ENCODE data around the gene SVEP1. TPM values are rescaled to one million over a fixed set of nuclear protein-coding genes. Genes with fewer than 3 reads are reported as not detected.

SVEP1 gene
- polyA plus RNA-seq, 3 donors = 3.8 to 46.7 (median 12.3) TPM

- whole genome bisulfite sequencing, 3 donors = 74 to 94% (median 91%) methylated on average over 3 of the region's 3 CpGs
- H3K27ac ChIP-seq (ENCODE audit: low read depth, low read length) = no peak overlapping the region
Measured at GRCh38 chr9:110465190-110465589, 114.4 kb downstream of the SVEP1 start.

GRCh38 chr9:110464321-110464720 is 115.2 kb downstream of the SVEP1 start:
- no peak overlapping the region for H3K27ac ChIP-seq (ENCODE audit: low read depth, low read length)
- 81 to 91% (median 86%) methylated on average over 1 of the region's 1 CpG for WGBS, 3 donors

GRCh38 chr9:110463499-110463898 is 116.0 kb downstream of the SVEP1 start:
- H3K27ac ChIP-seq (ENCODE audit: low read depth, low read length) = no peak overlapping the region
- 74% methylated on average over 3 of the region's 3 CpGs for WGBS, 3 donors

- H3K27ac ChIP-seq (ENCODE audit: low read depth, low read length) = no peak overlapping the region
- WGBS, 3 donors = 56 to 80% (median 74%) methylated on average over 3 of the region's 3 CpGs
Measured at GRCh38 chr9:110457245-110457644, 122.3 kb downstream of the SVEP1 start.

GRCh38 chr9:110456681-110457080 is 122.9 kb downstream of the SVEP1 start:
- 0 to 54% (median 34%) methylated on average over 1 of the region's 1 CpG for WGBS, 3 donors

GRCh38 chr9:110455860-110456259 is 123.7 kb downstream of the SVEP1 start:
- H3K27ac ChIP-seq (ENCODE audit: low read depth, low read length) = no peak overlapping the region

More at GRCh38 chr9:110456681-110457080, 122.9 kb downstream of the SVEP1 start:
- no peak overlapping the region for H3K27ac ChIP-seq (ENCODE audit: low read depth, low read length)

- 31 to 37% (median 33%) methylated on average over 3 of the region's 3 CpGs for WGBS, 3 donors
- H3K27ac ChIP-seq (ENCODE audit: low read depth, low read length) = no peak overlapping the region
Measured at GRCh38 chr9:110452227-110452801, 127.2 kb downstream of the SVEP1 start.

GRCh38 chr9:110451726-110452125 is 127.8 kb downstream of the SVEP1 start:
- no peak overlapping the region for H3K27ac ChIP-seq (ENCODE audit: low read depth, low read length)
- whole genome bisulfite sequencing, 3 donors = 25 to 29% (median 28%) methylated on average over 2 of the region's 2 CpGs

- H3K27ac ChIP-seq (ENCODE audit: low read depth, low read length) = no peak overlapping the region
Measured at GRCh38 chr9:110447476-110447875, 132.1 kb downstream of the SVEP1 start.

- H3K27ac ChIP-seq (ENCODE audit: low read depth, low read length) = no peak overlapping the region
Measured at GRCh38 chr9:110446171-110446570, 133.4 kb downstream of the SVEP1 start.

GRCh38 chr9:110444911-110445310 is 134.6 kb downstream of the SVEP1 start:
- WGBS, 3 donors = 64 to 71% (median 68%) methylated on average over 6 of the region's 6 CpGs

GRCh38 chr9:110443866-110444220 is 135.7 kb downstream of the SVEP1 start:
- no peak overlapping the region for H3K27ac ChIP-seq (ENCODE audit: low read depth, low read length)

More at GRCh38 chr9:110444911-110445310, 134.6 kb downstream of the SVEP1 start:
- H3K27ac ChIP-seq (ENCODE audit: low read depth, low read length) = no peak overlapping the region

- no peak overlapping the region for H3K27ac ChIP-seq (ENCODE audit: low read depth, low read length)
- WGBS, 3 donors = 19 to 47% (median 41%) methylated on average over 3 of the region's 3 CpGs
Measured at GRCh38 chr9:110443146-110443865, 136.2 kb downstream of the SVEP1 start.

GRCh38 chr9:110440796-110441195 is 138.7 kb downstream of the SVEP1 start:
- 68 to 79% (median 77%) methylated on average over 3 of the region's 3 CpGs for WGBS, 3 donors
- H3K27ac ChIP-seq (ENCODE audit: low read depth, low read length) = no peak overlapping the region

- H3K27ac ChIP-seq (ENCODE audit: low read depth, low read length) = no peak overlapping the region
- WGBS, 3 donors = 74 to 80% (median 78%) methylated on average over 4 of the region's 4 CpGs
Measured at GRCh38 chr9:110440172-110440571, 139.4 kb downstream of the SVEP1 start.

- 76 to 87% (median 81%) methylated on average over 3 of the region's 3 CpGs for WGBS, 3 donors
Measured at GRCh38 chr9:110432253-110432652, 147.3 kb downstream of the SVEP1 start.

GRCh38 chr9:110429453-110429852 is 150.1 kb downstream of the SVEP1 start:
- H3K27ac ChIP-seq (ENCODE audit: low read depth, low read length) = no peak overlapping the region
- WGBS, 3 donors = 84 to 100% (median 94%) methylated on average over 1 of the region's 1 CpG

More at GRCh38 chr9:110432253-110432652, 147.3 kb downstream of the SVEP1 start:
- H3K27ac ChIP-seq (ENCODE audit: low read depth, low read length) = no peak overlapping the region

- 23 to 35% (median 33%) methylated on average over 7 of the region's 7 CpGs for WGBS, 3 donors
- H3K27ac ChIP-seq (ENCODE audit: low read depth, low read length) = no peak overlapping the region
Measured at GRCh38 chr9:110427497-110428104, 151.9 kb downstream of the SVEP1 start.

- no peak overlapping the region for H3K27ac ChIP-seq (ENCODE audit: low read depth, low read length)
- WGBS, 3 donors = 79 to 86% (median 82%) methylated on average over 2 of the region's 2 CpGs
Measured at GRCh38 chr9:110426052-110426709, 153.4 kb downstream of the SVEP1 start.

Data from adipose tissue (tissue), 3 donors.